Measurements from ENCODE around the gene MAPK10.
"Not testable (repeated sequence)": the region's sequence is repeated elsewhere in the genome, so short reads cannot be mapped to it uniquely, and the experiment has no call there.

MAPK10 gene

DNA sequence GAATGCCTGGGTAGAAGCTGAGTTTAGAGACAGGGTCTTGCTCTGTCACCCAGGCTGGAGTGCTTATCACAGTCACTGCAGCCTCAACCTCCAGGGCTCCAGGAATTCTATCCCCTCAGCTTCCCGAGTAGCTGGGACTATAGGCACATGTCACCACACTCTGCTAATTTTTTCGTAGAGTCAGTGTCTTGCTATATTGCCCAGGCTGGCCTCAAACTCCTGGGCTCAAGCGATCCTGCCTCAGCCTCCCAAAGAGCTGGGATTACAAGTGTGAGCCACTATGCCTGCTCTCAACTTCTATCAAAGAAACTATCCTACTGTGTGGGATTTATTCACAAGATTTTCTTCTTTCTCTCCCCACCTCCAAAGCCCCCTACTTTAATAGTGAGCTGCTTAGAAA lies 15.7 kb downstream of the MAPK10 start:
- DNase-seq (ENCODE audit: low read depth in 1 of 2, low spot score in 1 of 2), result no peak

DNA sequence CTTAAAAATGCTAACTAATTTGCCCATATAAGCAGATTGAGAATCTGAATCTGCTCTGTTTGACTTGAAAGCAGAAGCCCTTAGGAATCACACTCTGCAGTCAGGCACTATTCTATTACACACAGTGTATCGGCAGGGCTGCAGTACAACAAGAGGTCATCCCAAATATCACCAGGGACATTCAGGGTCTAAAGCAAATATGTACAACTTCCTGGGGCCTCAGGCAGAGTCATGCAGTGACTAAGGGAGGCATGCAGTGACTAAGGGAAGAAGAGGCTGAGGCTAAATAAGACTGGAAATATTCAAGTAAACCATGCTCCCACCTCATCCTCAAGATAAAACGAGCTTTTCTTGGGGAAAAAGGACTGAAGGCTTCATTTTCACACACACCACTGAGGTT lies 20.9 kb downstream of the MAPK10 start:
- no peak for DNase-seq (ENCODE audit: low read depth in 1 of 2, low spot score in 1 of 2)

DNA sequence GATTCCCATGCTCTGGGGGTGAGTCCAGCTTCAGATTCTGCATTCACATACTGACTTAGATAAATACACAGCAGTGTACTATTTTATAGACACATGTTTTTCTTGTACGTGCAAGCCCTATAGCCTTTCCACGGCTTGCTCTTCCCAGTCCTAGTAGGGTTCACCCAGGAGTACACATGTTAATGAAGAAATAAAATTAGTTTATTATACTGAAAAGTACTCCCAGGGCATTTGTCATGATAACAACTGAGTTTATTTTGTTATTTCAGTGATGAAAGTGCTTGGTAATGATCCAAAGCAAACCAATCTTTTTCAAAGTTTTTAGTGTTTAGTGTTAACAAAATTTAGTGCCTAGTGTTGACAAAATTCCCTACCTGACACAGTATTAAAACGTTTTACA lies 21.3 kb downstream of the MAPK10 start:
- no peak for DNase-seq (ENCODE audit: low read depth in 1 of 2, low spot score in 1 of 2)

DNA sequence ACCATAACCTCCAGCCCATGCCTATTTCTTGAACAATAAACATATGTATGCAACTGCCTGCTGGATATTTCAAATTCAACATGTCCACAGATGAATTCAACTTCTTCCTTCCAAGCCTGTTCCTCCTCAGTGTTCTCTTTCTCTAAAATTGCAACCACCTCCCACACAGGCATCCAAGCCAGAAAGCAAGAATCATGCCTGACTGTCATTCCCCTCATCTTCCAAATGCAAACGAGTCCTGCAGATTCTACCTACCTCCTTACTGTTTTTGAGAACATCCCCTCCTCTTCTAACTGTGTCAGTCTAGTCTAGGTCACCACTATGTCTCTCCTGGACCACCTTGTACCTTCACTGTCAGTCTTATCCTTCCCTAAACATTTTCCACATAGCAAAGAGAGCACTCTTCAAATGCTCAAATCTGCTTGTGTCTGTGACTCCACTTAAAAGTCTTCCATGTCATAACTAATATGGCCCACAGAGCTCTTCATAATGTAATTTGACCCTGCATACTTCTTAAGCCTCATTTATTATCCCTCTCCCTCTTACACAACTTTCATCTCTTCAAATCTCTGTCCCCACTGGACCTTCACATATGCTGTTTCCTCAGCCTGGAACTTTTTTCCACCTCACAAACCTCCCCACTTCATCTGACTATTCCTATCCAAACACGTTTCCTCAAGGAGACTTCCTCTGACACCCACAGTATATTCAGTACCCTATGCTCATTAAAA lies 25.7 kb downstream of the MAPK10 start:
- DNase-seq (ENCODE audit: low read depth in 1 of 2, low spot score in 1 of 2), result no peak

DNA sequence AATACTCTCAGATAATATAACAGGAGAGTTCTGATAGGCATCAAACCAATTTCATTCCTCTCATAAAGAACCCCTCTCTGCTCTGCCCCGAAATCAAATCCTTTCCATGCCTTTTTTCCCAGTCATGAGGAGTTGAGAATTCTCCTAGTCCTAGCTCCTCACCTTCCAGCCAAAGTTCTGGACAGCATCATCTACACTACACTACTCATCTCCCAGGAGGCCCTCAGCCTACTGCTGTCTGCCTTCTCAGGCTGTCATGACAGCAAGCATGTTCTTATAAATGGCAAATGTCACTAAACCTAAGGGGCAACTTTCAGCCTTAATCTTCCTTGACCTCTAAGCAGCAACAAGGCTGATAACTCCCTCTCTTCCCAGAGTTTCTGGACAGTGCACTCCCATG lies 26.6 kb downstream of the MAPK10 start:
- no peak for DNase-seq (ENCODE audit: low read depth in 1 of 2, low spot score in 1 of 2)

DNA sequence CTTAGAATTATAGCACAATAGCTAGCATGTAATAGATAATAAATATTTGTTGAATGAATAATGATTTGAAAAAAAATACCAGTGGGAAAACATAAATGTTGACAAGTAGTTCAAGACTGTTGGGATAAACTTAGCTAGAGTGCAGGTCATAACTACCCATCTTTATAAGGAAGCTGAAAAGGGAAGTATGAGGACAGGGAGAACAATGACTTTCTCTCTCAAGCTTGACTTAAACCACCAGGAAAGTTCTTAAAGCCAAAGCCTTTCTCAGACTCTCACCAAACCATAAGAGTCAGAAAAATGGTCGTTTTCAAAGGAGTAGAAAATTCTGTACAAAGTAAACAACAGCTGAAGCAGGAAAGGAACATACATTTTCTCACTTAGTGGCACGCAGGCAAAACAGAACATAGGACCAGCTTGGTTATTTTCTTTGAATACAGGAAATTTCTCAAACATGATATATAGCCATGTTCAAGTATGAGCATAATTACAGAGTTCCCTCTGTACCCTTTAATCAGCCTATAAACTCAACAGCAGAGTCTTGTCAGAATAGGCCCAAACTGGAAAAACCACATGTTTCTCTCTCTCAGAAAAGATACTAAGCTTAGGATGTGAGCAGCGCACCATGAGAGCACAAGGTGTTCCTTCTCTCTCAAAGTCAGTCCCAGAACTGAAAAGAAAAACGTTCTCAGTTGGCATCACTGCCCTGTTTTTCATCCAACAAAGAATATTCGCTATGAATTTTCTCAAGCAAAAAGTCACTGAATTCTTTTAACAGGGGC lies 28.7 kb downstream of the MAPK10 start:
- DNase-seq (ENCODE audit: low read depth in 1 of 2, low spot score in 1 of 2), result no peak

DNA sequence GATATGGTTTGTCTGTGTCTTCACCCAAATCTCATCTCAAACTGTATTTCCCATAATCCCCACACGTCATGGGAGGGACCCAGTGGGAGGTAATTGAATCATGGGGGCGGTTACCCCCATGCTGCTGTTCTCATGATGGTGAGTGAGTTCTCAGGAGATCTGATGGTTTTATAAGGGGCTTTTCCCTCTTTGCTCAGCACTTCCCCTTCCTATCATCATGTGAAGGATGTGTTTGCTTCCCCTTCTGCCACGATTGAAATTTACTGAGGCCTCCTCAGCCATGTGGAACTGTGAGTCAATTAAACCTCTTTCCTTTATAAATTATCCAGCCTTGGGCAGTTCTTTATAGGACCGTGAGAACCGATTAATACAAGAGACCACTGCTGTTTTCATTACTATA lies 29.4 kb downstream of the MAPK10 start:
- DNase-seq (ENCODE audit: low read depth in 1 of 2, low spot score in 1 of 2), result not testable (repeated sequence)

DNA sequence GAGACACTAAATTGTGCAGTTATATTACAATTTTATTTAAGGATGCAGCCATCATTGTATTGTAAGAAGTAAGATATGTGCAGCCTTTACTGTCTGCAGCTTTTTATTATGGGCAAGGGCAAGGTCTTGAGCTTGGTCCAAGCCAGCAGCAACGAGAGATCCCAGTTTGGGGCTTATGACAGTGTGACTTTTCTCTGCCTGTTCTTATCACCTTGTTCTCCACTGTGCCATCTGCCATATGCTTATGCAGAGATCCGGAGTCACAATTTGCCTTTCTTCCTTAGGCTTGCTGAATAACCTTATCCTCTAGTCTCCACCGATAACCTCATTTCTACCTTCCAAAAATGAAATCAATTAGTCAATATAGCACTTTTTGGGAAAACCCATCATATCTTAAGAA lies 30.4 kb downstream of the MAPK10 start:
- DNase-seq (ENCODE audit: low read depth in 1 of 2, low spot score in 1 of 2), result no peak

DNA sequence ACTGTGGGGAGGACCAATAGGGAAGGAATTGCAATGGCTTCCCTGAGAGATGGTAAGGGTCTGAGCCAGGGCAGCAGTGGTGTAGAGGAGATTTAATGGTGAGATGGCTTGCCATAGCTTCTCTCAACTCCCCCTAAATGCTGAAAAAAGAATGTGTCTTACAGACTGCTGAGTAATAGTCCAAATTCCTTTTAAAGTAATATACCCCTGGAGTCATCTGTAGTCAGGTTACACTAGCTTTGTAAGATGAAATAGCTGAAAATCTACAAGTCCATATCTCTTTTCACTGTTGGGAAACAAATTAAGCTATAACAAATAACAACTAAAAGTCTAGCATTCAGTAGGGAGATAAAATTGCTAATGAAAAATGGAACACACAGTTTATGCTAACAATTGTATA lies 33.5 kb downstream of the MAPK10 start:
- no peak for DNase-seq (ENCODE audit: low read depth in 1 of 2, low spot score in 1 of 2)

DNA sequence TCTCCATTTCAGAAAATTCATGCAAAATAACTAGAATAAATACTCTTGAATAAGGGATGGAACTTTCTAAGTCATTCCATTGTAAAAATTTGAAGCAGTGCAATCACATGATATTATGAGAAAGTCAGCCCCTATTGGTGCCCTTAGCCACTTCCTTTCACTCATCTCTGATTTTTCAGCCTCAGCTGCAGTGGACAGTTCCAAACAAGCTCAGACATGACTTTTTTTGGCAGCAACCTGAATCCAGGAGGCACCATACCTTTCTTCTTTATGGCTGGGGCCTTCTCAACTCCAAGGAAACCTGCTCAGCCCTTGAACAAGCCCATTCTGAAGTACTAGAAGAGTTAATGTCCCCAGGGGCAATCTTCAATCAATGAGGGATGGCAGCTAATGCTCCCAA lies 40.5 kb downstream of the MAPK10 start:
- DNase-seq (ENCODE audit: low read depth in 1 of 2, low spot score in 1 of 2), result no peak

DNA sequence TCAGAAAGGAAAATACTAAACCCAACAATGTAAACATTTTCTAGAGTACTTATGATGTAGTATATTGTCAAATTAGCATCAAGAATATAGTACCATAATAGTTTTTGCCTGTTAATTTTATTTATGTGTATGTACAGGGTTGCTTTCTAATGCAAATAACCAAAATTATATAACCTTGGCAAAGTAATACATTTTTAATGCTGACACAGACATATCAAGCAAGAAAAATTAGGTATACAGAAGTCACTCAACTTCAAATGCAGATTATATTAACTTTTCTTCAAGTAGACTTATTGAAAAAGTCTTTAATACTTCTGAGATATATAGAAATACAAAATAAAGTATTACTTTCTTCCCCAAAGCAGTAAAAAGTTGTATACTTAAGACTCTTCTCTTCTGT lies 44.3 kb downstream of the MAPK10 start:
- no peak for DNase-seq (ENCODE audit: low read depth in 1 of 2, low spot score in 1 of 2)

DNA sequence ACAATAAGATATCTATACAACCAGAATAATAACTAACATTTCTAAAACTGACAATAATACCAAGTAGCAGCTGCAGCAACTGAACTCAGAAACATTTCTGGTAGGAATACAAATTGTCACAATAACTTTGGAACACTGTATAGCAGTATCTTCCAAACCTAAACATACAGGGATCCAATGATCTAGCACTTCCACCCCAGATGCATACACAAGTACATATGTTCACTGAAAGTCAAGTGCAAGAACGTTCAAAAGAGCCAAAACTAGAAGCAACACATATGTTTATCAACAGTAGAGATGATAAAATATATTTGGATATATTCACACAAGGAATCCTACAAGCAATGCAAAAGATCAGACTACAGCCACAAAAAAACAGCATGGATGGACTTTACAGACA lies 46.2 kb downstream of the MAPK10 start:
- no peak for DNase-seq (ENCODE audit: low read depth in 1 of 2, low spot score in 1 of 2)

DNA sequence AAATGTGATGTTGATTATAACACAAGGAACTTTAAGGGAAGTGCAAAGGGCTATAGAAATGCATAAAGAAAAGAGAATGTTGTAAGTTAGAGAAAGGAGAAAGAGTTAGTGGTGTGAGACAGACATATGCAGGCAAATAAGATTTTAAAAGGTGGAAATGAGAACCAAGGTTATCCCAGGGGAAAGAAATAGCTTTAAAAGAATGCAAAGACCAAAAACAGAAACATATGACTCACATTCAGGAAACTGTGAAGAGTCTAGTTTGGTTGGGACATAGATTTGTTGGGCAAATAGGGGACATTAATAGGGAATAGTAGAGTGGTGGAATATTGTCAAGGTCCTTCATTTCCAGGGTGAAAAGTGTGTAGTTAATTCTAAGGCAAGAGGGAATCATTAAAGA lies 52.4 kb downstream of the MAPK10 start:
- DNase-seq (ENCODE audit: low read depth in 1 of 2, low spot score in 1 of 2), result no peak

DNA sequence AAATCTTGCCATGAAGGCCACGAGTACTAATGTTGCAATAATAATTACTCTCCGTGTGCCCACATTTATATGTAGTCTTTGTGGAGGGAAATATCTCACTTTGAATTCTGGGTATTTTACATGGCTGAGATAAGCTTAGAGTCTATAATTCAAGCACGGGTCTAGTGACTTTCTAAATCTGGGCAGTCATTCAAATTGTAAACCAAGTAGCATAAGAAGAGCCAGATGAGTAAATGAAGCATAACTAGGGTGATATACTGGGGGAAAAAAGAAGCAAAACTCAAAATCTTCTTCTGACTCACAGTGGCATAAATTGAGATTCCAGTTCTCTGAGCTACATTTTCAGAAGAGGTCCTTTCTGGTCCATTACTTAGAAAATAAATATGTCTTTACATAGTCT lies 53.0 kb downstream of the MAPK10 start:
- DNase-seq (ENCODE audit: low read depth in 1 of 2, low spot score in 1 of 2), result no peak

DNA sequence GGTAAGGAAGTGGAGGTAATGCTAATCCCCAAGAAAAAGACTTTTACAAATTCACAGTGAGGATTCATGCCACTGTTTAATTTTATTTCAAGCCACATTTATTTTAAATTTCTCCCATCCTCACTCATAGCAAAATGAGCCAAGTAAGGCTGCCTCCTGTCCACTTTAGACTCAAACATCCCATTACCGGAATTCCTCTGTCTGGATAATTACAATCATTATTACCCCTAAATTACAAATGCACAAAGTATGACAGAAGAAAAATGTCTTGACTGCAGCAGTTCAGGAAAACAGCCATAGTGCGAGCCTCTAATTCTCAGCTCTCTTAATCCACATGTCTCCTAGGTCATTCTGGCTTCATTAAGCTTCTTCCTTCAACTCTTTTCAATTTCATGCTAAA lies 57.0 kb downstream of the MAPK10 start:
- DNase-seq (ENCODE audit: low read depth in 1 of 2, low spot score in 1 of 2), result no peak

DNA sequence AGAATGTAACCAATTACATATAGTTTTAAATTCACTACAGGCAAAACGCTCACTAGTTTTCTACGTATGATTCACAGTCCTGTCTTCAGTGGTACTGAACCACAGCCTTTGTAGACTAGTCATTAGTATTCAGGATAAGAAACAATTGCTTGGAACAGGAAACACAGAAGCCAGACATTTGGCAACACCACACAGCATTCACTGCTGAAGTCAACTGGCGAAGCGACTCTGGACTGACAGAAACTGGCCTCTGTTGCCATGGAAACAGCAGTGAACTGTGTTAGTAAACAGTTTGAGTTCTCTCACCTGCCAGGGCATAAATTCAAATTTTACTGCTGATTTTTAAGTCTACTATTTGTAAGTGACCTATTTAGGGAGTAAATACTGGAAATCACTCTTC lies 57.6 kb downstream of the MAPK10 start:
- DNase-seq (ENCODE audit: low read depth in 1 of 2, low spot score in 1 of 2), result no peak

DNA sequence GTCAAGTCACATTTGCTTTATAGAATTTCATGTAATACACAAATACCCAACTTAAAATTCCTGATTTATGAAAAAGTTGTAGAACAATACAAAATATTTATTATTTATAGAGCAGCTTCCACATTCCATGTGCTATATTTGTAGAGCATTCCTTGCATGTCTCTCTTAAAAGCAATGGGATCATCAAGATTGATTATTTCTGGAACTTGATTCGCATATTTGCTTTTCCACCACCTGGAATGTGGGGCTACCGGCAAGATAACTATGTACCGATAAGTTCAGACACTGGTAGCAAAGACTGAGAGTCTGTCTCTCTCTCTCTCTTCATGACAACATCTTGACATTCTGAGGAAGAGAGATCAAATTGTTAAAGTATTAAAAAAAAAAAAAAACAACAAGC lies 59.3 kb downstream of the MAPK10 start:
- DNase-seq (ENCODE audit: low read depth in 1 of 2, low spot score in 1 of 2), result no peak

DNA sequence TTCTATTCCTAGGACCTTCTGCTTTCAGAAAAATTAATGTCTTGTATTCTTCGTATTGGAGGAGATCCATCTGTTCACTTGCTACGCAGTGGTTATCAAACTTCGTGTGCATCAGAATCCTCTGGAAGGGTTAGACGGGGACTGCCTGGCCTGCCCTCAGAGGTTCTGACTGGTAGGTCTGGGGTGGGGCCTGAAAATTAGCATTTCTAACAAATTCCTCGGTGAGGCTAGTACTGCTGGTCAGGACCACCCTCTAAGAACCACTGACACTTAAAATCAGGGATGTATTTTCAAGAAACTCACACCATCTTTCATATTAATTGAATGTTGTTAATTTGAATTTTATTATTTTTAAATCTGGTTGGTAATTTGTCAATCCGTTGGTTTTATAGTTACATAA lies 63.0 kb downstream of the MAPK10 start:
- DNase-seq (ENCODE audit: low read depth in 1 of 2, low spot score in 1 of 2), result no peak

DNA sequence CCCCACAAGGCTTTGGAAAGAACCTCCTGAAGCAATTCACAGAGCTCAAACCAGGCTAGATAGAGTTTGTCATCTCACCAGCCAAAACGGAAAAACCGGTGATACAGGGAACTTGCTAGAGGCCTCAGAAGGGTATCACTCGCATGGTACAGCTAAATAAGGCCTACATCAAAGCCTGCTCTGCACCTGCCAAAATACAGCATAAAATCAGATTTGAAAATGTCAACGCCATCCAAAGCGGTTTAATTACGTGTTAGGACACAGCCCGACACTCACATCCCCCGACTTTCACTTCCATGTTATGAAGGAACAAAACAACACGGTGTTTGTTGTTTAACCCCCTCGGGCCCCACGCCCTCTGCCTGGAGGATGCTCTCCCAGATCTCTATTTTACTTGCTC lies 65.0 kb downstream of the MAPK10 start:
- DNase-seq (ENCODE audit: low read depth in 1 of 2, low spot score in 1 of 2), result no peak

DNA sequence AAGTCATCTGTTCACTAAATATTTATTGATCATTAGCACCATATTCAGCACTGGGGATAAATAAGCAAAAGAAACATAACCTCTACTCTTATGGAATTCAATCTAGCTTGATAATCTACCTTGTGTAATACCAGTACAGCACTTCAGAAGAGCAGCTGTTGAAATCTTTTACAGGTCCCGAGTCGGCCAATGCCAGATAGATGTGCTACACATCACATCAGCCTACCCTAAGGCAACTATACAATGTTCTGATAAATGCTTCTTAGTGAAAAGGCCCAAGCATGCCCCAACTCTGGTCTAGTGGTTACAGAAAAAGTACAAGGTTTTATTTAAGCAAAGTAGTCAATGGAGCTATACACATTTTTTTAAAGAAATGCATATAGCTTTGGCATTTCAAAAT lies 68.7 kb downstream of the MAPK10 start:
- no peak for DNase-seq (ENCODE audit: low read depth in 1 of 2, low spot score in 1 of 2)

DNA sequence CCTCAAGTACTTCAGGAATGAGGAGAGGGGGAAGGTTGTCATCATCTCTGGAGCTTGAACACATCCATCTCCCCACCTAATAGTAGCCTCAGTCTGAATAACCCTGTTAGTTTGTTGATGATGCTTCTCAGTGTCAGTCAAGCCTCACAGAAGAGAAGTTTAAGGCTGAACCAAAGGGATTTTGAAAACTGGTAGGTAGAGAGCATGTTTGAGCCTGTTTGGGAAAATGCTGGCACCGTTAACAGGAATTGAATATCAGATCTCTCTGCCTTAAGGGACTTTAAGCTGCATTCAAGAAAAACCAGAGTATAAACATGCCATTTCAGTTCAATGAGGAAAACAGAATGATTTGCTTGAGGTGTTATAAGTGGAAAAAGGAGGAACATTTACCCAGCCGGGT lies 73.1 kb downstream of the MAPK10 start:
- DNase-seq (ENCODE audit: low read depth in 1 of 2, low spot score in 1 of 2), result no peak

DNA sequence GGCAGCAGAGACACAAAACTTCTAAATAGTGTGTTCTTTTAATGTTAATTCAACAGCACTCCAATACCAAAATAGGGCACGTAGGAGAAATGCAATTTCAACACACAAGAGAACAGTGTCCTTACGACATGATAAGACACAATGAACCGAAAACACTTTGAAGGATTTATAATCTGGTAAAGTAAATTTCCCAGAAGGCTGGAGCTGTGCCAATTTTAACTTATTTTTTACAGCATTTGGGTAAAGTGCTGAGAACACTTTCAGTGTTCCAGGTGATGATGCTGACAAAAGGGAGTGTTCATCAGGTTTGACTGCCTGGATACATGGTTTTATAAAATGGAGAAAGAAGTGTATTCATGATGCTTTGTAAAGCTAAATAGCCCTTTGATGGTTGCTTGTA lies 76.5 kb downstream of the MAPK10 start:
- no peak for DNase-seq (ENCODE audit: low read depth in 1 of 2, low spot score in 1 of 2)

DNA sequence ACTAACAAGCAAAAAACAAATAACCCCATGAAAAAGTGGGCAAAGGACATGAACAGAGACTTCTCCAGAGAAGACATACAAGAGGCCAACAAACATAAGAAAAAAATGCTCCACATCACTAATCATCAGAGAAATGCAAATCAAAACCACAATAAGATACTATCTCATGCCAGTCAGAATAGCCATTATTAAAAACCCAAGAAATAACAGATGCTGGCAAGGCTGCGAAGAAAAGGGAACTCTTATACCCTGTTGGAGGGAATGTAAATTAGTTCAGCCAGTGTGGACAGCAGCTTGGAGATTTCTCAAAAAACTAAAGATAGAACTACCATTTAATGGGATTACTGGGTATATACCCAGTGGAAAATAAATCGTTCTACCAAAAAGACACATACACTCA lies 79.6 kb downstream of the MAPK10 start:
- DNase-seq (ENCODE audit: low read depth in 1 of 2, low spot score in 1 of 2), result no peak
